ENCODE results near the gene RNASE11. TPM values are rescaled to one million over a fixed set of nuclear protein-coding genes. Genes with fewer than 3 reads are reported as not detected.

RNASE11 gene
- total and polyA plus RNA-seq, 2 donors (not counting 1 experiment from before 2014, with no cell fraction given) = not detected

- Histone ChIP-seq H3K9me3 (ENCODE audit: control insufficient read depth, insufficient read depth, low read depth, low read length) (no peaks in the 10 kb centered on the region), H3K4me2 (ENCODE audit: extremely low read depth, insufficient read depth, low read length) (no peak overlapping the region), H4K20me1 (ENCODE audit: control insufficient read depth, extremely low read depth, insufficient read depth, low read length) (no peaks in the 10 kb centered on the region), H3K9ac (ENCODE audit: insufficient read depth, low read length) (no peak overlapping the region), H3K4me3 (replicated peaks in 1 of 4; ENCODE audit: control extremely low read depth in 1 of 4, insufficient read depth in 1 of 4, low read depth in 3 of 4, low read length in 4 of 4) (no peak overlapping the region), H3K79me2 (ENCODE audit: control insufficient read depth, insufficient read depth, low read length) (no peaks in the 10 kb centered on the region), H3K27ac (ENCODE audit: insufficient read depth, low read length) (no peak overlapping the region), H2AFZ (ENCODE audit: low read length) (no peak overlapping the region), H3K4me1 (ENCODE audit: control insufficient read depth, extremely low read depth, insufficient read depth, low read length) (no peaks in the 10 kb centered on the region), H3K27me3 (ENCODE audit: control insufficient read depth, insufficient read depth, low read length) (peaks cover 2% of the 10 kb centered on the region), H3K36me3 (ENCODE audit: control insufficient read depth, insufficient read depth, low read length) (no peaks in the 10 kb centered on the region)
- no peak for TF ChIP-seq EZH2 (IDR thresholded peaks at IDR 0.05; ENCODE audit: low read length, missing control alignments)
- no peak for TF ChIP-seq CTCF (conservative IDR thresholded peaks at IDR 0.05 in 1 of 2, IDR thresholded peaks at IDR 0.05 in 1 of 2; ENCODE audit: low read depth in 1 of 2, low read length in 2 of 2)
- no peak for DNase-seq (ENCODE audit: low read depth in 2 of 2)
Observed at GRCh38 chr14:20555845-20556244, 32.0 kb downstream of the RNASE11 start.

GRCh38 chr14:20553024-20553423, 34.8 kb downstream of the RNASE11 start:
- Histone ChIP-seq H3K9ac (ENCODE audit: insufficient read depth, low read length) (no peak overlapping the region), H3K9me3 (ENCODE audit: control insufficient read depth, insufficient read depth, low read depth, low read length) (no peaks in the 10 kb centered on the region), H3K27ac (ENCODE audit: insufficient read depth, low read length) (no peak overlapping the region), H3K36me3 (ENCODE audit: control insufficient read depth, insufficient read depth, low read length) (no peaks in the 10 kb centered on the region), H2AFZ (ENCODE audit: low read length) (no peak overlapping the region), H3K27me3 (ENCODE audit: control insufficient read depth, insufficient read depth, low read length) (peaks cover 2% of the 10 kb centered on the region), H3K4me3 (replicated peaks in 1 of 4; ENCODE audit: control extremely low read depth in 1 of 4, insufficient read depth in 1 of 4, low read depth in 3 of 4, low read length in 4 of 4) (no peak overlapping the region), H3K4me1 (ENCODE audit: control insufficient read depth, extremely low read depth, insufficient read depth, low read length) (no peaks in the 10 kb centered on the region), H3K4me2 (ENCODE audit: extremely low read depth, insufficient read depth, low read length) (no peak overlapping the region), H3K79me2 (ENCODE audit: control insufficient read depth, insufficient read depth, low read length) (no peaks in the 10 kb centered on the region), H4K20me1 (ENCODE audit: control insufficient read depth, extremely low read depth, insufficient read depth, low read length) (no peaks in the 10 kb centered on the region)
- TF ChIP-seq CTCF (conservative IDR thresholded peaks at IDR 0.05 in 1 of 2, IDR thresholded peaks at IDR 0.05 in 1 of 2; ENCODE audit: low read depth in 1 of 2, low read length in 2 of 2) = no peak
- TF ChIP-seq EZH2 (IDR thresholded peaks at IDR 0.05; ENCODE audit: low read length, missing control alignments) = no peak
- no peak for DNase-seq (ENCODE audit: low read depth in 2 of 2)

- Histone ChIP-seq H3K9ac (ENCODE audit: insufficient read depth, low read length) (no peak overlapping the region), H3K27ac (ENCODE audit: insufficient read depth, low read length) (no peak overlapping the region), H3K36me3 (ENCODE audit: control insufficient read depth, insufficient read depth, low read length) (no peaks in the 10 kb centered on the region), H3K4me2 (ENCODE audit: extremely low read depth, insufficient read depth, low read length) (no peak overlapping the region), H3K4me3 (replicated peaks in 1 of 4; ENCODE audit: control extremely low read depth in 1 of 4, insufficient read depth in 1 of 4, low read depth in 3 of 4, low read length in 4 of 4) (no peak overlapping the region), H3K27me3 (ENCODE audit: control insufficient read depth, insufficient read depth, low read length) (peaks cover 2% of the 10 kb centered on the region), H3K79me2 (ENCODE audit: control insufficient read depth, insufficient read depth, low read length) (no peaks in the 10 kb centered on the region), H3K4me1 (ENCODE audit: control insufficient read depth, extremely low read depth, insufficient read depth, low read length) (no peaks in the 10 kb centered on the region), H2AFZ (ENCODE audit: low read length) (no peak overlapping the region), H3K9me3 (ENCODE audit: control insufficient read depth, insufficient read depth, low read depth, low read length) (no peaks in the 10 kb centered on the region), H4K20me1 (ENCODE audit: control insufficient read depth, extremely low read depth, insufficient read depth, low read length) (no peaks in the 10 kb centered on the region)
- TF ChIP-seq CTCF (conservative IDR thresholded peaks at IDR 0.05 in 1 of 2, IDR thresholded peaks at IDR 0.05 in 1 of 2; ENCODE audit: low read depth in 1 of 2, low read length in 2 of 2) = no peak
- TF ChIP-seq EZH2 (IDR thresholded peaks at IDR 0.05; ENCODE audit: low read length, missing control alignments) = no peak
- DNase-seq (ENCODE audit: low read depth in 2 of 2) = no peak
Observed at GRCh38 chr14:20551606-20552005, 36.2 kb downstream of the RNASE11 start.
